DOHH2 (cell line): ENCODE results near the gene POLR1H.
"Not testable (repeated sequence)": the region's sequence is repeated elsewhere in the genome, so short reads cannot be mapped to it uniquely, and the experiment has no call there.

Experiments
- H3F3A ChIP-seq: fragments of 200-600 bp; sonication (generic), shearing (Covaris generic); 2 replicates; pipeline ENCODE4 v1.6.0; 2016; ENCODE audit warnings: antibody characterized with exemption, mild to moderate bottlenecking; ENCODE audit not compliant: control insufficient read depth, insufficient read depth
- H3K27ac ChIP-seq: fragments of 200-600 bp; sonication (generic); 2 replicates; pipeline ENCODE4 v1.5.1; 2014; ENCODE audit warnings: low read depth, mild to moderate bottlenecking, low read length, moderate library complexity
- H3K27me3 ChIP-seq: fragments of 200-600 bp; sonication (generic); 2 replicates; pipeline ENCODE4 v1.6.1; 2014; ENCODE audit warnings: mild to moderate bottlenecking, low read length, mixed read lengths; ENCODE audit not compliant: control insufficient read depth
- H3K36me3 ChIP-seq: fragments of 200-600 bp; sonication (generic); 2 replicates; pipeline ENCODE4 v1.6.1; 2014; ENCODE audit warnings: mild to moderate bottlenecking, low read length, moderate library complexity, mixed read lengths; ENCODE audit not compliant: control insufficient read depth
- H3K4me1 ChIP-seq: fragments of 200-600 bp; sonication (generic); 2 replicates; pipeline ENCODE4 v1.6.1; 2014; ENCODE audit warnings: mild to moderate bottlenecking, low read length, mixed read lengths; ENCODE audit not compliant: control insufficient read depth
- H3K4me2 ChIP-seq: fragments of 200-600 bp; sonication (generic); 2 replicates; pipeline ENCODE4 v1.6.0; 2014; ENCODE audit warnings: mild to moderate bottlenecking, low read length, moderate library complexity
- H3K4me3 ChIP-seq: fragments of 200-600 bp; sonication (generic); 2 replicates; pipeline ENCODE4 v1.5.1; 2014; ENCODE audit warnings: mild to moderate bottlenecking, low read length, mixed read lengths
- H3K79me2 ChIP-seq: fragments of 200-600 bp; sonication (generic); 2 replicates; pipeline ENCODE4 v1.6.1; 2014; ENCODE audit warnings: mild to moderate bottlenecking, low read length, mixed read lengths; ENCODE audit not compliant: control insufficient read depth
- H3K9me2 ChIP-seq: fragments of 200-600 bp; sonication (generic); replicated peaks from 2 replicates; pipeline ENCODE4 v1.6.1; 2014; ENCODE audit warnings: mild to moderate bottlenecking, low read length, mixed read lengths; ENCODE audit not compliant: control insufficient read depth
- H3K9me3 ChIP-seq: fragments of 200-600 bp; sonication (generic); 2 replicates; pipeline ENCODE4 v1.6.1; 2014; ENCODE audit warnings: antibody characterized with exemption, low read length, mixed read lengths; ENCODE audit not compliant: control insufficient read depth, insufficient read depth
- H4K20me1 ChIP-seq: fragments of 200-600 bp; sonication (generic); 2 replicates; pipeline ENCODE4 v1.6.0; 2014; ENCODE audit warnings: low read depth, mild to moderate bottlenecking, antibody characterized with exemption, low read length, moderate library complexity; ENCODE audit not compliant: control insufficient read depth, insufficient read depth
- CTCF ChIP-seq: fragments of 200-600 bp; sonication (generic); IDR thresholded peaks from one replicate; pipeline ENCODE4 v1.5.1; 2014; ENCODE audit warnings: antibody characterized with exemption, mild to moderate bottlenecking, low read depth, low read length; ENCODE audit not compliant: poor library complexity, severe bottlenecking
- EZH2phosphoT487 ChIP-seq: fragments of 200-600 bp; sonication (generic); IDR thresholded peaks from 2 replicates; pipeline ENCODE4 v1.6.1; 2017; ENCODE audit warnings: borderline replicate concordance, mild to moderate bottlenecking, antibody characterized with exemption, low read length, moderate library complexity, mixed read lengths

POLR1H gene

GRCh38 chr6:30020626-30021025, 40.4 kb upstream of the POLR1H start:
- H3K27me3 ChIP-seq = no peaks in the 10 kb centered on the region
- TF ChIP-seq CTCF = no peak
- no peak for TF ChIP-seq EZH2phosphoT487
- H4K20me1 ChIP-seq = no peaks in the 10 kb centered on the region
- no peak overlapping the region for H3K4me2 ChIP-seq
- H3K36me3 ChIP-seq = no peaks in the 10 kb centered on the region
- no peak overlapping the region for H3K27ac ChIP-seq
- H3F3A ChIP-seq = no peaks in the 10 kb centered on the region
- H3K4me1 ChIP-seq = no peaks in the 10 kb centered on the region
- no peak overlapping the region for H3K4me3 ChIP-seq
- H3K9me2 ChIP-seq = no peaks in the 10 kb centered on the region
- no peaks in the 10 kb centered on the region for H3K79me2 ChIP-seq
- H3K9me3 ChIP-seq = no peaks in the 10 kb centered on the region

- Histone ChIP-seq H3K4me2 (no peak overlapping the region), H3K27me3 (no peaks in the 10 kb centered on the region), H3K4me3 (no peak overlapping the region), H3K36me3 (no peaks in the 10 kb centered on the region), H3K27ac (no peak overlapping the region), H3K79me2 (no peaks in the 10 kb centered on the region), H3F3A (no peaks in the 10 kb centered on the region), H4K20me1 (no peaks in the 10 kb centered on the region), H3K9me2 (no peaks in the 10 kb centered on the region), H3K4me1 (no peaks in the 10 kb centered on the region), H3K9me3 (no peaks in the 10 kb centered on the region)
- TF ChIP-seq CTCF (no peak), EZH2phosphoT487 (no peak)
Measured at GRCh38 chr6:30022189-30022588, 38.9 kb upstream of the POLR1H start.

GRCh38 chr6:30022712-30023111, 38.4 kb upstream of the POLR1H start:
- H3K4me3 ChIP-seq, H3F3A ChIP-seq, H3K27me3 ChIP-seq, H4K20me1 ChIP-seq, H3K4me1 ChIP-seq, H3K9me3 ChIP-seq, H3K79me2 ChIP-seq, H3K4me2 ChIP-seq, H3K36me3 ChIP-seq, H3K27ac ChIP-seq, H3K9me2 ChIP-seq: not testable (repeated sequence)

- H3K4me2 ChIP-seq = no peak overlapping the region
- H3K27ac ChIP-seq = no peak overlapping the region
- H3K4me3 ChIP-seq = no peak overlapping the region
- no peaks in the 10 kb centered on the region for H3K4me1 ChIP-seq
- H4K20me1 ChIP-seq = no peaks in the 10 kb centered on the region
- no peaks in the 10 kb centered on the region for H3K27me3 ChIP-seq
- TF ChIP-seq CTCF = no peak
- no peak for TF ChIP-seq EZH2phosphoT487
- no peaks in the 10 kb centered on the region for H3F3A ChIP-seq
- H3K36me3 ChIP-seq = no peaks in the 10 kb centered on the region
- H3K9me2 ChIP-seq = no peaks in the 10 kb centered on the region
- H3K79me2 ChIP-seq = no peaks in the 10 kb centered on the region
- H3K9me3 ChIP-seq = no peaks in the 10 kb centered on the region
Measured at GRCh38 chr6:30025186-30025585, 35.9 kb upstream of the POLR1H start.
